ENCODE data around the gene COP1. TPM values are rescaled to one million over a fixed set of nuclear protein-coding genes. Genes with fewer than 3 reads are reported as not detected.
"Not testable (repeated sequence)": the region's sequence is repeated elsewhere in the genome, so short reads cannot be mapped to it uniquely, and the experiment has no call there.

COP1 gene
- total RNA-seq, 1 experiment from 2014 or later = 33.1 TPM

DNA sequence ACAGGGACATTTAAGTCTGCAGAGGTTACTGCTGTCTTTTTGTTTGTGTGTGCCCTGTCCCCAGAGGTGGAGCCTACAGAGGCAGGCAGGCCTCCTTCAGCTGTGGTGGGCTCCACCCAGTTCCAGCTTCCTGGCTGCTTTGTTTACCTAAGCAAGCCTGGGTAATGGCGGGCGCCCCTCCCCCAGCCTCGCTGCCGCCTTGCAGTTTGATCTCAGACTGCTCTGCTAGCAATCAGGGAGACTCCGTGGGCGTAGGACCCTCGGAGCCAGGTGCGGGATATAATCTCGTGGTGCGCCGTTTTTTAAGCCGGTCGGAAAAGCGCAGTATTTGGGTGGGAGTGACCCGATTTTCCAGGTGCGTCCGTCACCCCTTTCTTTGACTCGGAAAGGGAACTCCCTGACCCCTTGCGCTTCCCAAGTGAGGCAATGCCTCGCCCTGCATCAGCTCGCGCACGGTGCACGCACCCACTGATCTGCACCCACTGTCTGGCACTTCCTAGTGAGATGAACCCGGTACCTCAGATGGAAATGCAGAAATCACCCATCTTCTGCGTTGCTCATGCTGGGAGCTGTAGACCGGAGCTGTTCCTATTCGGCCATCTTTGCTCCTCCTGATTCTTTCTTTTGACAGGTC lies 199.2 kb downstream of the COP1 start:
- H3K36me3 ChIP-seq (ENCODE audit: control insufficient read depth in 1 of 2, insufficient read depth in 2 of 2, low read length in 2 of 2); H3K27ac ChIP-seq (ENCODE audit: low read depth, low read length); intact Hi-C loops (cut with micrococcal nuclease); H3K4me3 ChIP-seq (replicated peaks in 1 of 2; ENCODE audit: low read depth in 1 of 2, low read length in 2 of 2); H3K4me2 ChIP-seq (ENCODE audit: low read length); BruUV-seq (replicated peaks); ATAC-seq; H3K9ac ChIP-seq (ENCODE audit: low read length); H3K4me1 ChIP-seq (ENCODE audit: control insufficient read depth in 1 of 2, insufficient read depth in 2 of 2, low read length in 2 of 2); POLR2A ChIA-PET; H3K79me2 ChIP-seq (ENCODE audit: insufficient read depth, low read length); RAD21 ChIA-PET (ENCODE audit: low non-redundant PET in 1 of 2, low total read pairs in 2 of 2, uncharacterized antibody in 2 of 2, unreplicated experiment in 2 of 2); H2AFZ ChIP-seq (ENCODE audit: low read depth, low read length, poor library complexity, severe bottlenecking); DNase-seq (ENCODE audit: low read depth, low spot score); CTCF ChIA-PET; H3K27me3 ChIP-seq (ENCODE audit: insufficient read depth, low read length); H3K9me3 ChIP-seq (ENCODE audit: control insufficient read depth in 1 of 2, insufficient read depth in 1 of 2, low read depth in 1 of 2, low read length in 2 of 2); H4K20me1 ChIP-seq (ENCODE audit: insufficient read depth); H3K9me2 ChIP-seq (ENCODE audit: insufficient read depth): not testable (repeated sequence)

DNA sequence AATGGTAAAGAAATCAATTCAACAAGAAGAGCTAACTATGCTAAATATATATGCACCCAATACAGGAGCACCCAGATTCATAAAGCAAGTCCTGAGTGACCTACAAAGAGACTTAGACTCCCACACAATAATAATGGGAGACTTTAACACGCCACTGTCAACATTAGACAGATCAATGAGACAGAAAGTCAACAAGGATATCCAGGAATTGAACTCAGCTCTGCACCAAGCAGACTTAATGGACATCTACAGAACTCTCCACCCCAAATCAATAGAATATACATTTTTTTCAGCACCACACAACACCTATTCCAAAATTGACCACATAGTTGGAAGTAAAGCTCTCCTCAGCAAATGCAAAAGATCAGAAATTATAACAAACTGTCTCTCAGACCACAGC lies 212.4 kb downstream of the COP1 start:
- H3K27me3 ChIP-seq (ENCODE audit: insufficient read depth, low read length); intact Hi-C loops (cut with micrococcal nuclease); H3K27ac ChIP-seq (ENCODE audit: low read depth, low read length); BruUV-seq (replicated peaks); ATAC-seq; DNase-seq (ENCODE audit: low read depth, low spot score); H3K4me3 ChIP-seq (replicated peaks in 1 of 2; ENCODE audit: low read depth in 1 of 2, low read length in 2 of 2); H4K20me1 ChIP-seq (ENCODE audit: insufficient read depth); RAD21 ChIA-PET (ENCODE audit: low non-redundant PET in 1 of 2, low total read pairs in 2 of 2, uncharacterized antibody in 2 of 2, unreplicated experiment in 2 of 2); POLR2A ChIA-PET; CTCF ChIA-PET; H2AFZ ChIP-seq (ENCODE audit: low read depth, low read length, poor library complexity, severe bottlenecking); H3K4me2 ChIP-seq (ENCODE audit: low read length); H3K36me3 ChIP-seq (ENCODE audit: control insufficient read depth in 1 of 2, insufficient read depth in 2 of 2, low read length in 2 of 2); H3K9me3 ChIP-seq (ENCODE audit: control insufficient read depth in 1 of 2, insufficient read depth in 1 of 2, low read depth in 1 of 2, low read length in 2 of 2); H3K9ac ChIP-seq (ENCODE audit: low read length); H3K9me2 ChIP-seq (ENCODE audit: insufficient read depth); H3K79me2 ChIP-seq (ENCODE audit: insufficient read depth, low read length); H3K4me1 ChIP-seq (ENCODE audit: control insufficient read depth in 1 of 2, insufficient read depth in 2 of 2, low read length in 2 of 2): not testable (repeated sequence)

DNA sequence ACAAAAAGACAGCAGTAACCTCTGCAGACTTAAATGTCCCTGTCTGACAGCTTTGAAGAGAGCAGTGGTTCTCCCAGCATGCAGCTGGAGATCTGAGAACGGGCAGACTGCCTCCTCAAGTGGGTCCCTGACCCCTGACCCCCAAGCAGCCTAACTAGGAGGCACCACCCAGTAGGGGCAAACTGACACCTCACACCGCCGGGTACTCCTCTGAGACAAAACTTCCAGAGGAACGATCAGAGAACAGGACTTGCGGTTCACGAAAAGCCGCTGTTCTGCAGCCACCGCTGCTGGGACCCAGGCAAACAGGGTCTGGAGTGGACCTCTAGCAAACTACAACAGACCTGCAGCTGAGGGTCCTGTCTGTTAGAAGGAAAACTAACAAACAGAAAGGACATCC lies 214.3 kb downstream of the COP1 start:
- POLR2A ChIA-PET; BruUV-seq (replicated peaks); H3K27me3 ChIP-seq (ENCODE audit: insufficient read depth, low read length); H3K9me2 ChIP-seq (ENCODE audit: insufficient read depth); DNase-seq (ENCODE audit: low read depth, low spot score); ATAC-seq; H3K36me3 ChIP-seq (ENCODE audit: control insufficient read depth in 1 of 2, insufficient read depth in 2 of 2, low read length in 2 of 2); intact Hi-C loops (cut with micrococcal nuclease); CTCF ChIA-PET; H3K9ac ChIP-seq (ENCODE audit: low read length); H2AFZ ChIP-seq (ENCODE audit: low read depth, low read length, poor library complexity, severe bottlenecking); H3K79me2 ChIP-seq (ENCODE audit: insufficient read depth, low read length); H3K4me1 ChIP-seq (ENCODE audit: control insufficient read depth in 1 of 2, insufficient read depth in 2 of 2, low read length in 2 of 2); H3K4me2 ChIP-seq (ENCODE audit: low read length); RAD21 ChIA-PET (ENCODE audit: low non-redundant PET in 1 of 2, low total read pairs in 2 of 2, uncharacterized antibody in 2 of 2, unreplicated experiment in 2 of 2); H3K4me3 ChIP-seq (replicated peaks in 1 of 2; ENCODE audit: low read depth in 1 of 2, low read length in 2 of 2); H4K20me1 ChIP-seq (ENCODE audit: insufficient read depth); H3K9me3 ChIP-seq (ENCODE audit: control insufficient read depth in 1 of 2, insufficient read depth in 1 of 2, low read depth in 1 of 2, low read length in 2 of 2); H3K27ac ChIP-seq (ENCODE audit: low read depth, low read length): not testable (repeated sequence)

DNA sequence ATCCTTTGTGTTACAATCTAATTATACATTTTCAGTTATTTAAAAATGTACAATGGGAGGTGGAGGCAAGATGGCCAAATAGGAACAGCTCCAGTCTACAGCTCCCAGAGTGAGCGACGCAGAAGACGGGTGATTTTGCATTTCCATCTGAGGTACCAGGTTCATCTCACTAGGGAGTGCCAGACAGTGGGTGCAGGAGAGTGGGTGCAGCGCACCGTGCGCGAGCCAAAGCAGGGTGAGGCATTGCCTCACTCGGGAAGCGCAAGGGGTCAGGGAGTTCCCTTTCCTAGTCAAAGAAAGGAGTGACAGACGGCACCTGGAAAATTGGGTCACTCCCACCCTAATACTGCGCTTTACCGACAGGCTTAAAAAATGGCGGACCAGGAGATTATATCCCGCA lies 214.9 kb downstream of the COP1 start:
- H3K4me3 ChIP-seq (replicated peaks in 1 of 2; ENCODE audit: low read depth in 1 of 2, low read length in 2 of 2); H3K9me2 ChIP-seq (ENCODE audit: insufficient read depth); CTCF ChIA-PET; BruUV-seq (replicated peaks); H2AFZ ChIP-seq (ENCODE audit: low read depth, low read length, poor library complexity, severe bottlenecking); ATAC-seq; DNase-seq (ENCODE audit: low read depth, low spot score); POLR2A ChIA-PET; H3K9ac ChIP-seq (ENCODE audit: low read length); H4K20me1 ChIP-seq (ENCODE audit: insufficient read depth); H3K27me3 ChIP-seq (ENCODE audit: insufficient read depth, low read length); H3K4me2 ChIP-seq (ENCODE audit: low read length); H3K79me2 ChIP-seq (ENCODE audit: insufficient read depth, low read length); H3K9me3 ChIP-seq (ENCODE audit: control insufficient read depth in 1 of 2, insufficient read depth in 1 of 2, low read depth in 1 of 2, low read length in 2 of 2); RAD21 ChIA-PET (ENCODE audit: low non-redundant PET in 1 of 2, low total read pairs in 2 of 2, uncharacterized antibody in 2 of 2, unreplicated experiment in 2 of 2); H3K4me1 ChIP-seq (ENCODE audit: control insufficient read depth in 1 of 2, insufficient read depth in 2 of 2, low read length in 2 of 2); intact Hi-C loops (cut with micrococcal nuclease); H3K36me3 ChIP-seq (ENCODE audit: control insufficient read depth in 1 of 2, insufficient read depth in 2 of 2, low read length in 2 of 2); H3K27ac ChIP-seq (ENCODE audit: low read depth, low read length): not testable (repeated sequence)

Data from HCT116 (cell line).